Activated T-cell treated with anti-CD3 and anti-CD28 coated beads for 4 hours (primary cell): ENCODE measurements around the gene TPSB2.

ENCODE experiments used
- DNase-seq: peaks from one replicate; pipeline ENCODE4 v3.0.0-alpha.2; 2020

Gene TPSB2

DNA sequence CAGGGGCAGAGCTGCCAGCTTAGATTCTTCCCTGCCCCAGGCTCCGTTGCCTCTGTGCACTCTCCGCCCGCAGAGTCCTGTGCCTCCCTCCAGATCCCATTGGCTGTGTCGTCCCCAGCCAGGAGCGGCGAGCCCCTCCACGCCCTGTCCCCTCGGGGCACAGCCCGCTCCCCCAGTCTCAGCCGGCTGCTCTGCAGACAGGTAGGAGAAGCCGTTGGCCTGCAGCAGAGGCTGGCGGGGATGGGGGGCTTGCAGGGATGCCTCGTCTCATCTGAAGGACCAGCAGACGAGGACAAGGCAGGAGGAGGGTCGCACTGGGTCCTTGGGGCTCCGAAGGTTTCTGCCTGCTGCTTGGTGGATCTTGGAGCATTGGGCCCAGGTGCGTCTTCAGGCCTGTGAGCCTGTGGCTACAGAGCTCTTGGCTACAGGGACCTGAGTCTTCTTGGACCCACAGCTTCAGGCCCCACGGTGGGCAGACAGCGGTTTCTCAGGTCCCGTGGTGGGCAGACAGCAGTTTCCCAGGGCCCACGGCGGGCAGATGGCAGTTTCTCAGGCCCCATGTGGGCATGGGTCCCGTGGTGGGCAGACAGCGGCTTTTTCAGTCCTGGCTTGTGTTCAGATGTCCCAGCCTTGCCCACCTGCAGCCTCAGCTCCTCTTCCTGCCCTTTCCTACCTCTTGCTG is 10.9 kb downstream of the TPSB2 start:
- no peak for DNase-seq

DNA sequence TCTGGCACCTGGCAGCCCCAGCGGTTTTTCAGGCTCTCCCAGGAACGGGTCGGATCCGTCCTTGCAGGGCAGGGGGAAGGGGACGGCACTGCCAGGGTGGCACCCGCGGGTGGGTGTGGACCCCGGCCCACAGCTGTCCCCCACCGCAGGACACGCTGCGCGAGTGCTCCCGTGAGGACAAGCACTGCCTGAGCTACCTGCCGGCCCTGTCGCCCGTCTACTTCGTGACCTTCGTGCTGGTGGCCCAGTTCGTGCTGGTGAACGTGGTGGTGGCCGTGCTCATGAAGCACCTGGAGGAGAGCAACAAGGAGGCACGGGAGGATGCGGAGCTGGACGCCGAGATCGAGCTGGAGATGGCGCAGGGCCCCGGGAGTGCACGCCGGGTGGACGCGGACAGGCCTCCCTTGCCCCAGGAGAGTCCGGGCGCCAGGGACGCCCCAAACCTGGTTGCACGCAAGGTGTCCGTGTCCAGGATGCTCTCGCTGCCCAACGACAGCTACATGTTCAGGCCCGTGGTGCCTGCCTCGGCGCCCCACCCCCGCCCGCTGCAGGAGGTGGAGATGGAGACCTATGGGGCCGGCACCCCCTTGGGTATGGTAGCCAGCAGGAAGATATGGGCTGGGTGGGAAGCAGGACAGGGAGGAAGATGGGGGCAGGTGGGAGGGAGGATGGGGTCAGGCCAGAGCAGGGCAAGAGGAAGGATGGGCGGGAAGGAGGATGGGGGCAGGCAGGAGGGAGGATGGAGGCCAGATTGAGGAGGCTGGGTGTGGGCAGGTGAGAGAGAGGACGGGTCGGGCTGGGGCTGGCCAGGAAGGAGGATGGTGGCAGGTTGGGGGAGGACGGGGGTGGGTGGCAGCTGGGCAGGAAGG is 11.7 kb downstream of the TPSB2 start:
- no peak for DNase-seq

DNA sequence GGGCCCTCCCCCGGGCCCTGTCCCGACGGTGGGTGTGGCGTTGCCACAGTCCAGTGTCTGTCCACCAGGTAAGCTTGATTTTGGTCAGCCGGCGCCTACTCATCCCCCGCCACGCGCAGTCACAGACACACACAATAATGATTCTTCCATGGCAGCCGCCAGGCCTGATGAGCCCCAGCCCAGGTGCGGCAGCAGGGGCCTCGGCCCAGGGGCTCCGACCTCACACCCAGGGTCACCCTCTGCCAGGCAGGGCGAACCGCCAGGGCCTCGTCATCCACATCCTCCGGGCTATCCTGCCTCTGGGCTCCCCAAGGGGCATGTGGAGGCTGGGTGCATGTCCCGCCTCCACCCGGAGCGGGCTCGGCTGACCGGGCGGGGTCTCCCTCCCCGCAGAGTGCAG is 12.5 kb downstream of the TPSB2 start:
- DNase-seq = no peak

DNA sequence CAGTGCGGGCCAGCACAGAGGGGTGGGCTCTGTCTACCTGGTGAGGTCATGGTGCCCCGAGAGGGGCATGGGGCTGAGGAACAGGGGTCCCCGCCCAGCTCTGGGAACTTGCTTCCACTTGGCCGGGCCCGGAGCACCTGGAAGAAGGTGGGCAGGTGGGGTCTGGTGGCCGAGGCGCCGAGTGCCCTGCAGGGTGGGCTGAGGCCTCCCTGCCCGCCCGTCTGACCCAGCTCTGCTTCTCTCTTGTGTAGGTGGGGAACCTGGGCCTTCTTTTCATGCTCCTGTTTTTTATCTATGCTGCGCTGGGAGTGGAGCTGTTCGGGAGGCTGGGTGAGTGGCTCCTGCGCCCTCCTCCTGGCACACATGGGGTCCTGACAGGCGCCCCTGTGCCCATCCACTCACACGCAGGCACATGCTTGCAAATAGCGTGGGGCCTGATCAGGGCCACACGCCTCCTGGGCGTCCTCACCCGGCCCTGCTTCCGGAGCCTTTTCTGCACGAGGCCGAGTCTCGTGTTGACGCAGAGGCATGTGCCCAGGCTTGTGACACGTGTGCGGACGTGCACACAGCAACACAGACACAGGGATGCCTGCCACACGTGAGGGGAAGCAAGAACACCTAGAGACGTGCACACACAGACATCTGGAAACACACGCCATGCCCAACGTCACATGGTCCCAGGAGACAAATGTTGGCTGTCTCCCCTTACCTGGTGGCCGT is 13.1 kb downstream of the TPSB2 start:
- DNase-seq = no peak

DNA sequence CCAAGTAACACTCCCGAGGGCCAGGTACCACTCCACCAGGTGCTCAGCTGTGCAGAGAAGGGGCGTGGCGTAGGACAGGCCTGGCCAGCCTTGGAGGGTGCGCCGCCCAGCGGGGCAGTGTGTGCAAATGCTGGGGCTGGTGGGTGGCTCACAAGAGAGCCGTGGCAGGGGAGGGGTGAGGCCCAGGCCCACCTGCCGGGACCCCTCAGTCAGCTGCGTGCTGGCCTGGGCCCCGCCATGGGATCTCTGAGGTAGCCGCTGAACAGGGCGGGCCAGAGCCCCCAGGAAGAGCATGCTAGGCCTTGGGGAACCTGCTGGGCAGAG is 13.7 kb downstream of the TPSB2 start:
- no peak for DNase-seq

DNA sequence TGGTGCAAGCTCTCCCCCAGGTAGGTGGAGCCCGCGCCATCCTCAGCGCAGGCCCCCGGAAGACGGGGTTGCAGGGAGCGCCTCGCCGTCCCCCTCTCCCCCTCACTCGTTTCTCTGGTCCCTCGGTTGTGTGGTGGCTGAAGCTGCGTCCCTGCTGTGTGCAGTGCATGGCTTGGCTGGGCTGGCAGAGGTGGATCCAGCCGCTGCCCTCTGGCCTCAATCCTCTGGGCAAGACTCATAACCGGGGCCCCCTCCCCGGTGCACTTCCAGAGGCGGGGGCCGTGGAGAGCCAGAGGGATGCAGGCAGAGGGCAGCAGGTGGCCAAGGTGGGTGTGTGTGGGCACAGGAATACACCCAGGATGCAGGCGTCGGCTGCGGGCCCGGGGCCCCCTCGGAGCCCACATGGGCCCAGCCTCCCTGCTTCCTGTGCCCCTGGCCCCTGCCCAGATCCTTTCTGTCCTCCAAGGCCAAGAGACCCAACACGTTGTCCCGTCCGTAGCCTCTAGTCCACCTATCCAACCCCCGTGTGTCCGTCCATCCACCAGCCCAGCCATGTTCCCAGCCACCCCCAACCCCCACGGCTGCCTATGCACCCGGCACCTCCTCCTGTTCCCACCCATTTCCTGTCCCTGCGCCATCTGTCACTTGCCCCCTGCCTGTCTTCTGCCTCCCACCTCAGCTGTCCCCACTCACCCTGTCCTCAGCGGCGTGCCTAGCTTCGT is 14.2 kb downstream of the TPSB2 start:
- no peak for DNase-seq

DNA sequence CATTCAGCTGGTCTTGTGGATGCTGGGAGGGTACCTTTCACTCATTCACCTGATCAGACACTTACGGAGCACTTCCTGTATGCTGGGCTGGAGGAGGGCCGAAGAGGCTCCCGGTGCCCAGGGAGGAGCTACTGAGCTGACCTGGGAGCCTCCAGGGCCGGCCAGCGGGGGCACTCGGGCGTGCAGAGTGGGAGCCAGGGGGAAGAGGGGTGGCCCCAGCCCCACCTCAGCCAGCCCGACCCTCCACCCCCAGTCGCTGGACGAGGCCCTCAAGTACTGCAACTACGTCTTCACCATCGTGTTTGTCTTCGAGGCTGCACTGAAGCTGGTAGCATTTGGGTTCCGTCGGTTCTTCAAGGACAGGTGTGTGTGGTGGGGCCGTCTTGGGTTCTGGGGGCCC is 15.3 kb downstream of the TPSB2 start:
- DNase-seq = no peak

DNA sequence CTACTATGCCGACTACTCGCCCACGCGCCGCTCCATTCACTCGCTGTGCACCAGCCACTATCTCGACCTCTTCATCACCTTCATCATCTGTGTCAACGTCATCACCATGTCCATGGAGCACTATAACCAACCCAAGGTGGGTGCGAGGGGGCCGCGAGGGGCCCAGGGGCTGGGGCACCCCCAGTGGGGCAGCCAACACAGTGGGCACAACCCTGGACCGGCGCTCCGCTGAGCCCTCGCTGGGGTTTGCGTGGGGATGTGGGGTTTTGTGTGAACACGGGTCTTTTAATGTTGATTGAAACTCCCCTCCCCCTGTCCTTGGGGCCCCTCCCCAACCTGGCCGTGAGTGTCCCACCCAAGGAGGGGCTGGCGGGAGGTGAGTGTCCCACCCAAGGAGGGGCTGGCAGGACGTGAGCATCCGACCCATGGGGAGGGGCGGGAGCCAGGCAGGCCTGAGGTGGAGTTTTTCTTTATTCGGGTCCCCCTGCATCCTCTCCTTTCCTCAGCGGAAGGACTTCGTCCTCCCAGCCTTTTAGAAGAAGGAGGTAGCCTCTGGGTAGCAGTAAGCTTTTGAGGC is 16.1 kb downstream of the TPSB2 start:
- DNase-seq = no peak

DNA sequence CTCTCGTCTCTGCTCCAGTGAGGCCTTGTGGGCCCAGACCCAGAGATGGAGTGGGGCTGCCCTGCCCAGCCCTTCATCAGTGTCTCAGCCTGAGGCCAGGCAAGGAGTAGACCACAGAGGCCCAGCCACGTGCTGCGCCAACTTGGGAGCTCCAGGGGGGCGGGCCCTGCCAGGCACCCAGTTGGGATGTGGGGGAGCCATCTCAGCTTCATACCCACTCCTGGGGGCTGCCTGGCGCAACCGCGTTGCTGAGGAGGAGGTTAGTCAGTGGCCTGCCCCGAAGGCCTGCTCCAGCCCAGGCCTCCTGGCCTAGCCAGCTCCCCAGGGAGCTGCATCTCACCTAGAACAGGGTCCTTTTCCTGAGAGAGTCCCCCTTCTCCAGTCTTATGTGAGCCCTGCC is 16.8 kb downstream of the TPSB2 start:
- DNase-seq = no peak

DNA sequence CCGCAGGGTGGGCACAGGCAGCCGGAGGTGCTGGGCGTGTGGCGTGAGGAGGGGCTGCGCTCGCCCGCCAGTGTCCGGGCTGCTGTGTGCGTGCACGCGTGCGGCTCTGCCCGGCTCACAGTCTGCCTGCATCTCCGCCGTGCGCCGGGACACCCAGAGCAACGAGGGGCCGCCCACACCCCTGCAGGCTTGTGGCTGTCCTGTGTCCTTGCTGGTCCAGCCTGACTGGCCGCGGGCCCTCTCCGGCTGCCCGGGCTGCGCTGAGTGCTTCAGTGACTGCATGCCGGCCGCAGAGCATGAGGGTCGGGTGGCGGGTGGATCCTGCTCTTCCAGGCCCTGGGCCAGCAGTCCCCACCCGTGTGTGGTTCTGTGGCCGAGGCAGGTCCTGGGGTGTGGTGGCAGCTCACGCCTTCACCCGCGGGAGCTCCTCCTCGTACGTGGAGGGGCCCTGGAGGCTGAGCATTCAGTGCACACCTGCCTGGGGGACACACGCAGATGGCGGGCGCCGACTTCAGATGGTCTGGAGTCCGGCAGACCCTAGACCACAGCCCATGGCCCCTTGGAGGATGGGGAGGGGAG is 17.3 kb downstream of the TPSB2 start:
- no peak for DNase-seq

DNA sequence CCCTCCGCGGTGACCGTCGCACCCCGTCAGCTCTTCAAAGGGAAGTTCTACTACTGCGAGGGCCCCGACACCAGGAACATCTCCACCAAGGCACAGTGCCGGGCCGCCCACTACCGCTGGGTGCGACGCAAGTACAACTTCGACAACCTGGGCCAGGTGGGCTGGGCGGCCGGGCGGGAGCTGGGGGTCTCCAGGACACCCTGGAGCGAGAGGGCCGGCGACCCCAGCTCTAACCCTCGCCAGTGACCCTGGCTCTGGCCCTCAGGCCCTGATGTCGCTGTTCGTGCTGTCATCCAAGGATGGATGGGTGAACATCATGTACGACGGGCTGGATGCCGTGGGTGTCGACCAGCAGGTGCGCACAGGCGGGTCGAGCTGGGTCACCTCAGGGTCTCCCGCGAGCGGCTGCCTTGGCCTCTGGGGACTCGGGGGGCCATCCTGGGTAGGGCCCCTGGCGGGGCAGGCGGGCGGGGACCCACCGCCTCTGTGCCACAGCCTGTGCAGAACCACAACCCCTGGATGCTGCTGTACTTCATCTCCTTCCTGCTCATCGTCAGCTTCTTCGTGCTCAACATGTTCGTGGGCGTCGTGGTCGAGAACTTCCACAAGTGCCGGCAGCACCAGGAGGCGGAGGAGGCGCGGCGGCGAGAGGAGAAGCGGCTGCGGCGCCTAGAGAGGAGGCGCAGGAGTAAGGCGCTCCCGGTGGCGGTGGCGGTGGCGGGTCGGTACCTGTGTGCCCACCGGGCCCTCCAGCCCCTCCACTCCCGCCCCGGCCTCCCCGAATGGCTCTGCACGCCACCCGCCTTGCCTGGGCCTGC is 18.3 kb downstream of the TPSB2 start:
- DNase-seq = no peak

DNA sequence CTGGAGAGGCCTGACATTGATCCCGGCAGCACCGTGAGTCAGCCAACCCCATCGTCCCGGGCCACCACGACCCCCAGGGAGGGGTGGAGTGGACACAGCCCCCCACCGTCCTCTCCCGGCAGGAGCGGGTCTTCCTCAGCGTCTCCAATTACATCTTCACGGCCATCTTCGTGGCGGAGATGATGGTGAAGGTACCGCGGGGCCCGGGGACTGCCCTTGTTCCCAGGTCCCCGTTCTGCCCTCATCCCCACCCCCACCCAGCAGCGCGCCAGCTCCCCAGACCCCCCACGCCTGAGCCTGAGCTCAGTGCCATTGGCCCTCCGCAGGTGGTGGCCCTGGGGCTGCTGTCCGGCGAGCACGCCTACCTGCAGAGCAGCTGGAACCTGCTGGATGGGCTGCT is 19.5 kb downstream of the TPSB2 start:
- no peak for DNase-seq

DNA sequence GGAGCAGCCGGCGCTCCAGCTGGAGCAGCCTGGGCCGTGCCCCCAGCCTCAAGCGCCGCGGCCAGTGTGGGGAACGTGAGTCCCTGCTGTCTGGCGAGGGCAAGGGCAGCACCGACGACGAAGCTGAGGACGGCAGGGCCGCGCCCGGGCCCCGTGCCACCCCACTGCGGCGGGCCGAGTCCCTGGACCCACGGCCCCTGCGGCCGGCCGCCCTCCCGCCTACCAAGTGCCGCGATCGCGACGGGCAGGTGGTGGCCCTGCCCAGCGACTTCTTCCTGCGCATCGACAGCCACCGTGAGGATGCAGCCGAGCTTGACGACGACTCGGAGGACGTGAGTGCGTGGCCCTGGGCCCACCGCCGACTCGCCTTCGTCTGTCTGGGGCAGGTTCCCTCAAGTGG is 20.9 kb downstream of the TPSB2 start:
- no peak for DNase-seq

DNA sequence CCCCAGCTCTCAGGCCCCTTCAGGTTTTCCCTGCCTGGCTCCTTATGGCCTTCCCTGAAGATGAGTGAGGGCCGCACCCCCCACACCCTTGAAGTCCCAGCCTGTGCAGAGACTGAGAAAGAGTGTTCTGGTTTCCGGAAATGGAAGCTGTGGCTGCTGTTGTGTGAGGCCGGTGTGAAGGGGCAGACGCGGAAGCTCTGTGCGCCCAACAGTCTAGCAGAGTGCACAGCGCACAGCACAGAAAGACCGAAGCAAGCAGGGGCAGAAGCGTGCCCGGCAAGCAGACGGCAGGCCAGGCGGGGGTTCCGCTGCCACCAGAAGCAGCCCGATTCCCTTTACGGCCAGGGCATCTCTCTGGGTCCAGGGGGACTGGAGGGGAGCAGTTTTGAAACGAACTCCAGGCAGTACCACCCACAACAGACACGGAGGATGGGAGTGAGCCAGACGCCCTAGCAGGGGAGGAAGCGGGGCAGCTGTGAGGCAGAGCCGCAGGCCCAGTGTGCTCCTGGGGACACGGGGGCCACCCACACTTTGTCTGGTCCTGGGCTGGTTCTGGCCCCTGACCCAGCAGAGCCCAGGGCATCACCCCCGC is 21.6 kb downstream of the TPSB2 start:
- no peak for DNase-seq

DNA sequence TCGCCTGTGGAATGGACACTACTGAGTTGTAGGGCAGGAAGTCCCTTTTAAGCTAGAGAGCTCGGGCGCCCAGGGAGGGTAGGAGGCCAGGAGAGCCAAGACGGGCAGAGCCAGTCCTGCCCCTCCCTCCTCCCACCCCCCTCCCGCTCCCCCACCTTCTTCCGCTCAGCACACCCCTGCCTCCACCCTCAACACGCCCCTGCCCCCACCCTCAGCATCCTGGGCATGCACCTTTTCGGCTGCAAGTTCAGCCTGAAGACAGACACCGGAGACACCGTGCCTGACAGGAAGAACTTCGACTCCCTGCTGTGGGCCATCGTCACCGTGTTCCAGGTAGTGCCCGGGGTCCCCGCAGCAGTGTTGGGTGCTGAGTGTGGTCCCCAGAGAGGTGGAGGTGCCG is 23.2 kb downstream of the TPSB2 start:
- no peak for DNase-seq

DNA sequence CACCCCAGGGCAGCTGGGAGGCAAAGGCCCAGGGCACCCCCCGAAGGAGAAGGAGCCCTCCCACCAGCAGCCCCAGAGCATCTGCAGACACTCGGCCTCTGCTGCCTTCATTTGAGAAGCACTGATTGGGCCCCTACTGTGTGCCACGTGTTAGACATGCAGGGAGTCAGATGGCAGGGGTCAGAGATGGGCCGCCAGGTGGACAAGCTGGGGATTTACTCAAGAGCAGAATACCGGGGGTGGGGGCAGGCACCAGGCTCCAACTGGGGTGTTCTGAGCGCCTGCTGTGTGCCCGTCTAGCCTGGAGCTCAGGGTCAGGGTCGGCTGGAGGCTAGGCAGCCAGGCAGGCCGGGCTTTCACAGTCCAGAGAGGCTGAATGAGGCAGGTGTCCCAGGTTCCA is 23.7 kb downstream of the TPSB2 start:
- DNase-seq = no peak

DNA sequence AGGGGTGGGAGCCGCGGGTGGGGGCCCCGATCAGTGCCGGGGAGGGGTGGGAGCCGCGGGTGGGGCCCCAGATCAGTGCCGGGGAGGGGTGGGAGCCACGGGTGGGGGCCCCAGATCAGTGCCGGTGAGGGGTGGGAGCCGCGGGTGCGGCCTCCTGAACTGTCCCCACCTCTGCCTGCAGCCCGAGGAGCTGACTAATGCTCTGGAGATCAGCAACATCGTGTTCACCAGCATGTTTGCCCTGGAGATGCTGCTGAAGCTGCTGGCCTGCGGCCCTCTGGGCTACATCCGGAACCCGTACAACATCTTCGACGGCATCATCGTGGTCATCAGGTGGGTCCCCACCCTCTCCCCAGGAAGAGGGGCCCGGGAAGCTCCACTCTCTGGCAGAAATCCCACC is 25.1 kb downstream of the TPSB2 start:
- no peak for DNase-seq

DNA sequence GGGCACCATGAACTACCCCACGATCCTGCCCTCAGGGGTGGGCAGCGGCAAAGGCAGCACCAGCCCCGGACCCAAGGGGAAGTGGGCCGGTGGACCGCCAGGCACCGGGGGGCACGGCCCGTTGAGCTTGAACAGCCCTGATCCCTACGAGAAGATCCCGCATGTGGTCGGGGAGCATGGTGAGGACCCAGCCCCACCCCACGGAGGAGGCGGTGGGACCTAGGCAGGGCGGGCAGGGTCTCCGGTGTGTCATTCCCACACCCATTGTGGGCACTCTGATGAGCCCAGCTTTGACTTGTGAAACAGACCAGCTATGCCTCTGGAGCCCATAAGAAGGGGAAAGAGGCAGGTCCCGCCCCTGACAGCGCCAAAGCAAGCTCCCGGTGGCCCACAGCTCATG is 27.7 kb downstream of the TPSB2 start:
- no peak for DNase-seq

DNA sequence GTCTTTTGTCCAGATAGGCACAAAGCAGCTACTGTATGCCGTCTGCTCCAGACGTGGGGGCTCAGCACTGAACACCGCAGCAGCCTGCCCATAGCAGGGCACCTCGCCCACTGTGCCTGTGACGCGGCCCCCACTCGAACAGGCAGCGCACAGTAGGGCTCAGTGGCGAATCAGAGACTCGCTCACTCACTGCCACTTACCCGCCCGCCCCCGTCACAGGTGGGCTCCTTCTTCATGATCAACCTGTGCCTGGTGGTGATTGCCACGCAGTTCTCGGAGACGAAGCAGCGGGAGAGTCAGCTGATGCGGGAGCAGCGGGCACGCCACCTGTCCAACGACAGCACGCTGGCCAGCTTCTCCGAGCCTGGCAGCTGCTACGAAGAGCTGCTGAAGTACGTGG is 28.5 kb downstream of the TPSB2 start:
- no peak for DNase-seq

DNA sequence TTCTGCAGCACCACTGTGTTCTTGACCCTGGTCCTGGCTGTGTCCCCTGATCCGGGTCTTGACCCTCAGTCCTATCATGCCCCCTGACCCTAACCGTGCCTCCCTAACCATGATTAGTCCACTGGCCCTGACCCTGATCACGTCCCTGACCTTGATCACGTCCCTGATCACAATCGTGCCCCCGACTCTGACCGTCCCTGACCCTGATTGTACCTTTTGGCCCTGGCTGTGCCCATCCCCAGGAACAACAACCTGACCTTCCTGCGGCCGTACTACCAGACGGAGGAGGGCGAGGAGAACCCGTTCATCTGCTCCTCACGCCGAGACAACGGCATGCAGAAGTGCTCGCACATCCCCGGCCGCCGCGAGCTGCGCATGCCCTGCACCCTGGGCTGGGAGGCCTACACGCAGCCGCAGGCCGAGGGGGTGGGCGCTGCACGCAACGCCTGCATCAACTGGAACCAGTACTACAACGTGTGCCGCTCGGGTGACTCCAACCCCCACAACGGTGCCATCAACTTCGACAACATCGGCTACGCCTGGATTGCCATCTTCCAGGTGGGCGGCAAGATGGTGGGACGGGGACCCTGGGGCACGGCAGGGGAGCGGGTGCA is 29.9 kb downstream of the TPSB2 start:
- DNase-seq = no peak
